Smooth muscle cell (in vitro differentiated cells): ENCODE results near the gene LRSAM1. TPM values are rescaled to one million over a fixed set of nuclear protein-coding genes. Genes with fewer than 3 reads are reported as not detected.

ENCODE experiments used
- DNase-seq: peaks from one replicate; lab custom pipeline; 2025; ENCODE audit not compliant: unreplicated experiment; lab: John Stamatoyannopoulos, UW
- H2AFZ ChIP-seq: fragments of 200-600 bp; sonication (generic); 2 replicates; pipeline ENCODE4 v1.6.0; 2016; ENCODE audit warnings: antibody characterized with exemption, low read depth, mild to moderate bottlenecking
- H3F3A ChIP-seq: fragments of 200-600 bp; sonication (generic); 2 replicates; pipeline ENCODE4 v1.6.0; 2017; ENCODE audit warnings: antibody characterized with exemption, low read depth
- H3K27ac ChIP-seq: fragments of 200-600 bp; sonication (generic); 2 replicates; pipeline ENCODE4 v1.5.1; 2016; ENCODE audit warnings: low read depth, mild to moderate bottlenecking
- H3K27me3 ChIP-seq: fragments of 200-600 bp; sonication (generic); 2 replicates; pipeline ENCODE4 v1.6.1; 2016; ENCODE audit warnings: low read depth, mild to moderate bottlenecking
- H3K36me3 ChIP-seq: fragments of 200-600 bp; sonication (generic); 2 replicates; pipeline ENCODE4 v1.5.1; 2016; ENCODE audit warnings: low read depth
- H3K4me1 ChIP-seq: fragments of 200-600 bp; sonication (generic); 2 replicates; pipeline ENCODE4 v1.5.1; 2016; ENCODE audit warnings: low read depth
- H3K4me2 ChIP-seq: fragments of 200-600 bp; sonication (generic); 2 replicates; pipeline ENCODE4 v1.6.0; 2016; ENCODE audit warnings: mild to moderate bottlenecking
- H3K4me3 ChIP-seq: fragments of 200-600 bp; sonication (generic); 2 replicates; pipeline ENCODE4 v1.5.1; 2016; ENCODE audit warnings: mild to moderate bottlenecking
- H3K79me2 ChIP-seq: fragments of 200-600 bp; sonication (generic); 2 replicates; pipeline ENCODE4 v1.6.0; 2016; ENCODE audit warnings: low read depth, mild to moderate bottlenecking
- H3K9ac ChIP-seq: fragments of 200-600 bp; sonication (generic); 2 replicates; pipeline ENCODE4 v1.6.0; 2016; ENCODE audit warnings: low read depth
- H3K9me3 ChIP-seq: fragments of 200-600 bp; sonication (generic); replicated peaks from 2 replicates; pipeline ENCODE4 v1.5.1; 2016; ENCODE audit warnings: low read depth
- H4K20me1 ChIP-seq: fragments of 200-600 bp; sonication (generic); 2 replicates; pipeline ENCODE4 v1.6.0; 2016; ENCODE audit warnings: low read depth
- CTCF ChIP-seq: fragments of 200-600 bp; sonication (generic); IDR thresholded peaks from 2 replicates; pipeline ENCODE4 v1.5.1; 2017; ENCODE audit warnings: borderline replicate concordance, mild to moderate bottlenecking, antibody characterized with exemption; ENCODE audit not compliant: insufficient read depth, poor library complexity, severe bottlenecking
- WGBS: methylation state at CpG from one replicate; pipeline ENCODE4 v1.1.7; 2016; ENCODE audit warnings: low lambda C conversion rate; 5-methylcytosine and 5-hydroxymethylcytosine counted together
- polyA plus RNA-seq: library from polyadenylated mRNA; unstranded; fragments of >200 nt; fragmentation: Nextera tagmentation; extraction: Ambion mirVana; gene quantifications from 2 replicates; pipeline ENCODE4 v1.2.1, GENCODE V29; 2016
- total RNA-seq: library from RNA; depleted of rRNA; stranded (reverse); fragments of >200 nt; gene quantifications from 2 replicates; pipeline ENCODE4 v1.2.3, GENCODE V29; 2014

Gene LRSAM1
- total and polyA plus RNA-seq, 2 experiments from 2014 or later, result 10.5 to 27.0 TPM

DNA sequence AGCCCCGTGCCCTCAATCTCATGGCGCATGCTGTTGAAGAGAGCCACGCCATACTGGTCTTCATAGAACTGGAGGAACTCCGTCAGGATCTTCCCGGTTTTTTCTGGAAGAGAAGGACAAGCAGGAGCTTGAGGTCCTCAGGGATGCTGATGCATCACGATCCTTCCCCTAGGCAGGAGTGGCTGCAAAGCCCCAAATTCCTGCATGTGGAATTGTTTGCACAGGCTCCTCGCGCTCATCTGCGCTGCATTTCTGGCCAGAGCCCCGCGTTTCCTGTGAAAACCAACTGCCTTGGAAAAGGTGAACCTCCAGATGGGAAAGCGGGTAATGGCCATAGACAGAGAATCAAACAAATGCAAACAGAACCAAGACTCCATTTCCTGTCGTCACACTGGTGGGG lies 80.4 kb downstream of the LRSAM1 start:
- 91% methylated on average over 13 of the region's 13 CpGs for WGBS
- Histone ChIP-seq H3K9ac (no peak overlapping the region), H2AFZ (no peak overlapping the region), H3K4me1 (peaks cover 6% of the 10 kb centered on the region), H3K9me3 (no peaks in the 10 kb centered on the region), H4K20me1 (peaks cover 87% of the 10 kb centered on the region), H3K79me2 (peaks cover 76% of the 10 kb centered on the region), H3K4me2 (no peak overlapping the region), H3K36me3 (no peaks in the 10 kb centered on the region), H3K4me3 (no peak overlapping the region), H3K27me3 (no peaks in the 10 kb centered on the region), H3F3A (peaks cover 6% of the 10 kb centered on the region), H3K27ac (no peak overlapping the region)
- DNase-seq, result no peak
- TF ChIP-seq CTCF, result no peak

GRCh38 chr9:127534250-127534906 lies 83.1 kb downstream of the LRSAM1 start:
- Histone ChIP-seq H4K20me1 (peaks cover 99% of the 10 kb centered on the region), H3K27ac (peak overlapping the region; percentile 38), H3F3A (peaks cover 6% of the 10 kb centered on the region), H3K79me2 (peaks cover 99% of the 10 kb centered on the region), H2AFZ (no peak overlapping the region), H3K4me1 (peaks cover 10% of the 10 kb centered on the region), H3K9me3 (no peaks in the 10 kb centered on the region), H3K4me3 (no peak overlapping the region), H3K27me3 (no peaks in the 10 kb centered on the region), H3K36me3 (no peaks in the 10 kb centered on the region), H3K9ac (no peak overlapping the region), H3K4me2 (no peak overlapping the region)
- WGBS, result over 99% methylated on average over 4 of the region's 4 CpGs
- DNase-seq, result no peak
- TF ChIP-seq CTCF, result no peak

DNA sequence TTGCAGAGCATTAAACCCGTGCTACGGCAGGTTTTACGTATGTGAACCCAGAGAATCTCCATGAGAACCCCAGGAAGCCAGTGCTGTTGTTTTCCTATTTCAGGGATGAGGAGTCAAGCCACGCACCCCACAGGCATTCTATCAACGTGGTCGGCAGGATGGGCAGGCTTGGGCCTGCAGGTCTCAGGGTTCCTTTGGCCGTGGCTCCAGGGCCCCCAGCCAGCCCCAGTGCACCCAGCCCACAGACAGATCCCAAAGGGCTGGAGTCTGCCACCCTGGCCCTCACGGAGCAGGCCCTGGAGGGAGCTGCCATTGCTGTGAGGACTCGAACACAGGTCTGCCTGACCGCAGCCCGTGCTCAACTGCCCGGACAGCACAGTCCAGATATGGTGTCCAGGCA lies 83.6 kb downstream of the LRSAM1 start:
- 80% methylated on average over 12 of the region's 12 CpGs for WGBS

More for the DNA sequence above, 83.6 kb downstream of the LRSAM1 start:
- peak overlapping the region; percentile 38 for H3K27ac ChIP-seq
- H4K20me1 ChIP-seq, result peaks cover 99% of the 10 kb centered on the region
- H3K9ac ChIP-seq, result no peak overlapping the region
- no peaks in the 10 kb centered on the region for H3K9me3 ChIP-seq
- peaks cover 2% of the 10 kb centered on the region for H3F3A ChIP-seq
- no peak overlapping the region for H3K4me2 ChIP-seq
- no peaks in the 10 kb centered on the region for H3K36me3 ChIP-seq
- peaks cover 100% of the 10 kb centered on the region for H3K79me2 ChIP-seq
- H3K4me3 ChIP-seq, result no peak overlapping the region
- no peak for TF ChIP-seq CTCF
- H3K4me1 ChIP-seq, result peaks cover 10% of the 10 kb centered on the region
- no peak overlapping the region for H2AFZ ChIP-seq
- no peak for DNase-seq
- no peaks in the 10 kb centered on the region for H3K27me3 ChIP-seq
